Stimulated activated CD4-positive, alpha-beta T cell treated with anti-CD3 and anti-CD28 coated beads, Interleukin-1b, Interleukin-23, amount 100 ng/mL, for 1 hour (primary cell): ENCODE data around the gene NTN4.
"Not testable (repeated sequence)": the region's sequence is repeated elsewhere in the genome, so short reads cannot be mapped to it uniquely, and the experiment has no call there.

Source experiments
- DNase-seq, 2 donors: peaks; one replicate each; pipeline ENCODE4 v3.0.0-alpha.2; 2020; ENCODE audit warnings: low read depth in 2 of 2

Gene NTN4

DNA sequence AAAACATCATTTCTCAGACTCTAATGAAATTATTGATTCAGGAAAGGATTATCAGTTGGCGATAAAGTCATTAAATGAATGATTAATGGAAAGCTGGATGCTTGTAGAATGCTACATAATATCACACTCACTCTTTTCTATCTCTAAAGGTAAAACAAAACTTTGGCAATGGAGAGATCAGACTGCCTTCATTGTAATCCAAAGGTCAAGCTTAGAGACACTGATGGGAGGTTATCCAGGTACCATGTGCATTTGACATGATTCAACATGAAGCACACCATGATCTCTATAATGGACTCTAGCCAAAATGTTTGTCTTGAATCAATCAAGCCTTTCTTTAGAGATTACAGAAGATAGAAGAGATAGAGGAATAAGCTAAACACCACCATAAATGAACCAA is 129.2 kb downstream of the NTN4 start:
- DNase-seq, result no peak

DNA sequence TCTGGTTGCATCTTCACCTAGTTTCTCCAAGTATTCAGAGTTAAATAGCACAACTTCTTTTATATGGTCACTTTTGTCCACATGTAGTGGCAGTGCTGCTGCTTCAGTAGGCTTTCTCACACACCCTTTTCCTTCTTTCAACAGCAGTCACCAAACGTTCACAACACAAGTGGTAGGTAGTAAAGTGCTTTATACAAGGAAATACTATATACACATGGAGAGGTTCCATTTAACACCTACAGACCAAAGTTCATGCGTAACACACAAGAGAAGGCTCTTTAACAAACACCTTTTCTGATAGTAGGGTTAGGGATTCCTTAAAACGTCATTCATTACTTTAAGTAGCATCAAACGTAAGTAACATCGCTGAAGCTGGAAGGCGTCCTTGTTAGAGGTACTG is 132.2 kb downstream of the NTN4 start:
- DNase-seq, result no peak

GRCh38 chr12:95654665-95655064 is 135.9 kb downstream of the NTN4 start:
- not testable (repeated sequence) for DNase-seq

- DNase-seq, result no peak
Observed at GRCh38 chr12:95653771-95654546, 136.6 kb downstream of the NTN4 start.

GRCh38 chr12:95651681-95652080 is 138.9 kb downstream of the NTN4 start:
- DNase-seq, result no peak

DNA sequence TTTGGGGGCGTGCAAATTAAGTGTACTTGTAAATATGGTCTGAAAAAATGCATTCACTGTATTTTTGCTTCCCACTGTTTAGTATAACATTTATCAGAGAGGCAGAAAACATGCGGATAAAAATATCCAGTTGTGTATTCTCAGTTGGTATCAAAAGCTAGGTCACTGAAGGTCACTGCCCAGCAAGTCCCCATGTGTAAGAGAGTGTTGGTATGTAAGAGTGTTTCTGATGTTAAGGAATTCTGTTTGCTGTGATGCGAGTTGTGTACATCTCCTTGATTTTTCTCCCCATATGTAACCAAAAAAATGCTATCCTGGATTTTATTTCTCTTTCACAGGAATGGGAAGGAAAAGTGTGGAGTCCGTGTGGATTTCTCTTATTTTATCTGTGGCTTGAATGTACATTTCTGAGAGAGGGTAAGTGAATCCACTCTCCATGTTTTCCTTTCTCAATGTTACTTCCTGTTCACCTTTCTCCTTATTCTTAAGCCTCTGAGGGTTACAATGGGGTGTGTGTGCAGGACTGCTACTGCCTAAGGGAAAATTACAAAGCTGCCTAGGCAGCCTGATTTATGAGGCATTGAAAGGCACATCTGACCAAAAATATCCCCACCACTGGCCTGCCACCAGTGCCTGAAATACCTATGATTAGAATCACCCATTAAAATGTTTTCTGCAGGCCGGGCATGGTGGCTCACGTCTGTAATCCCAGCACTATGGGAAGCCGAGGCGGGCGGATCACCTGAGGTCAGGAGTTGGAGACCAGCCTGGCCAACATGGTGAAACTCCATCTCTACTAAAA is 141.4 kb downstream of the NTN4 start:
- DNase-seq, result no peak

DNA sequence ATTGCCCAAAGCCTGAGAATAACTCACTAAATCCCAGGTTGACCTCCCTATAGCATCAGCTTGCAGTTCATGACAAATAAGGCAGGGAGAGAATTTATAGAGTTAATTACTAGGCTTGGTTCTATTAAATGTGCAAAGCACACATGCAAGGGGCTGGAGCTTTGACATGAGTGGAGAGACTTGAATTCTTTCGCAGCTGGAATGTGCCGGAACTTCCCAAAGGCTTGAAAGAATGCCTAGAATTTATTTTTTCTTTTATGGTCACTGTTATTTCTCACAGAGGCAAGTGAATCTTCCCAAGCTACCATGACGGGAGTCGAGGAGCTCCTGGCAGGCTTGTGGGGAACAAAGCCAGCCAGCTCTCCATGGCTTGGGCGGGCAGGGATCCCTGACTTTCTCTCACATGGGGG is 143.8 kb downstream of the NTN4 start:
- DNase-seq, result no peak

GRCh38 chr12:95643256-95643655 is 147.3 kb downstream of the NTN4 start:
- DNase-seq, result no peak

- DNase-seq, result no peak
Observed at GRCh38 chr12:95642583-95642982, 148.0 kb downstream of the NTN4 start.

- no peak for DNase-seq
Observed at GRCh38 chr12:95641299-95641952, 149.1 kb downstream of the NTN4 start.

DNA sequence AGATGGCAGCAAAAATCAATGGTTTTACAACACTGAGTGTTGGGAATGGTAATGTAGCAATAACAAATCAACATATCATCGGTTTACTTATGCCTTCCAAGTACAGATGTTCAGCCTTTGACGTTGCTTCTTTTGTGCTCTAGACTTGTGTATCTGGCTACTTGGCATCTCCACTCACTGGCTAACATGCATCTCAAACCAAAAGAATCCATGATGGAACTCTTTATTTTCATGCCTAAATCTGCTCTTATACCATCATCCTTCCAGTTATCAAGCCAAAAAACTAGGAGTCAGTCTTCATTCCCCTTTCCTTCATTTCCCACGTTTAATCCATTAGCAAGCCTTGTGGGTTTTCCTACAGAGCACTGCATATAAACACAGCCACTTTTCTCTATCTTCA is 150.0 kb downstream of the NTN4 start:
- no peak for DNase-seq

- DNase-seq, result no peak
Observed at GRCh38 chr12:95637471-95638155, 153.0 kb downstream of the NTN4 start.

DNA sequence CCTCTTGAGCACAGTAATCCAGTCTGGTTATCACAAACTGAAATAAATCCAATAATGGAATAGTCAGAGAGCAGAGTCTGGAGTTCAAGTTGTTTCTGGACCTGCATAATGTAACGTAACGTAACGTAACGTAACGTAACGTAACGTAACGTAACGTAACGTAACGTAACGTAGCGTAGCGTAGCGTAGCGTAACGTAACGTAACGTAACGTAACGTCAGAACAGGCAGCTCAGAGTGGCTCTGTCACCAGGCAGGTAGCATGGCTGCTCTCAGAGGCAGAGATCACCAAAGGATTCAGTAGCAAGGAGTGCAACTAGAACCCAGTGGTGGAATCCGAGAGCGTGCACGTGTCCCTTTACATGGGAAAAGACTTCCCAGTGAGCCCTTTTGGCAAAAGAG is 153.6 kb downstream of the NTN4 start:
- no peak for DNase-seq

DNA sequence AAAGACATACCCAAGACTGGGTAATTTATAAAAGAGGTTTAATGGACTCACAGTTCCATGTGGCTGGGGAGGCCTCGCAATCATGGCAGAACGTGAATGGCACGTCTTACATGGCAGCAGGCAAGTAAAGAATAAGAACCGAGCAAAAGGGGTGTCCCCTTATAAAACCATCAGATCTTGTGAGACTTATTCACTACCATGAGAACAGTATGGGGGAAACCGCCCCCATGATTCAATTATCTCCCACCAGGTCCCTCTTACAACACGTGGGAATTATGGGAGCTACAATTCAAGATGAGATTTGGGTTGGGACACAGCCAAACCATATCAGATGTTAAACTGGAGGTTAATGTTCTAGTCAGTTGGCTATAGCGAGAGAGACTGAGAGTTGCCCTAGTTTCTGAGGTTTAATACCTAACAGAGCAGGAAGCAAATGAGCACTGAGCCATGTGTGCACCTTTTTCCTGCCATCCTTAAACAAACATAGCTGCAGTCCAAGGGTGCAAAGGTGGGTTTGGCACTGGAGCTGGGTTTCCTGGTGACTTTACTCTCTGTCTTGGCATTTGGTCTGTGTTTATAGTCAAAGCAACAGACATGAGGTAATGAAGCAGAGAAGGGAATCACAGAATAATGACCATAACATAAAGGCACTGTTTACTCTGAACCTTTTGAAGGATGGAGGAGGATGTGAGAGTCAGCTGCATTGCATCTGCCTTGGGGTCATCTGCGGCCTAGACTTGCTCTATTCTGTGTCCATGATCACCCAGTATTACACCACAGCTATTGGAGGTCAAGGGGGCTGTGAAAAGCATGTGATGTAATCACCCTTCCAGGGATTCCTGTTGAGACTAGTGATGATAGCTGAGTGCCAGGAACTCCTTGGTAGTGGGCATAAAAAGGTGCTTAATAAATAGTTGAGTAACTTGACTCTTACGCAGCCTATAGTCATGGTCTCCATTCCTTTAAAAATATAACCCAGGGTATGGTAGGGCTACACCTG is 155.6 kb downstream of the NTN4 start:
- DNase-seq, result no peak

DNA sequence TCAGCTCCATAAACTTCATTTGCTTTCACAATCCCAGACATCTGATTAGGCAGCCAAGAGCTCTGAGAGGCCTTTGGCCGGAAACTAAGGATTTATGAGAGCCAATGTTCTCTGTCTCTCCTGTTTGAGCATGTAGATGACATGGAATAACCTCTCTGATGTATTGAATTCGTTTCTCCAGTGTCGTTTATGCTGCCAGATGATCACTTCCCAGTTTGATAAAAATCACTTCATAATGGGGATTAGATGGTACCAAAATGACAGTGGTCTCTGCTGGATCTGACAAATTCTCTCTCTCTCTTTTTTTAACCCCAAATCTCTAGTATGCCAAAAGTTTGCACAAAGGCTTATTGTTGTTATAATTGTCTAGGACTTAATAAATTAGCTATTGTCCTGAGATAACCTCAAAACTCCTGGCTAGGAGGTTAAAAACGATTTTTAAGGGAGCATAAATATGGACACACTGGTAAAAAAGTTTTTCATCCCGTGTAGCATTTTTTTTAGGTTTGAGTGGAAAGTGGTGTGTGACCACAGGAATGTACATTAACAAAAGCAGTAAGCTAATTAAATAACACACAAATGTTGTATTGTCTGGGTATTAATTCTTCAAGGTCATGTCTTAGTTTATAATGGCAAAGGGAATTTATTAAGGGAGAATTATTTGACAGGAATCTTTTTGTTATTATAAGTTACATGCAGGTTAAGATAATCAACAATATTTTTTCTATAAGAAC is 156.7 kb downstream of the NTN4 start:
- DNase-seq, result no peak

GRCh38 chr12:95633049-95633731 is 157.4 kb downstream of the NTN4 start:
- DNase-seq, result no peak

DNA sequence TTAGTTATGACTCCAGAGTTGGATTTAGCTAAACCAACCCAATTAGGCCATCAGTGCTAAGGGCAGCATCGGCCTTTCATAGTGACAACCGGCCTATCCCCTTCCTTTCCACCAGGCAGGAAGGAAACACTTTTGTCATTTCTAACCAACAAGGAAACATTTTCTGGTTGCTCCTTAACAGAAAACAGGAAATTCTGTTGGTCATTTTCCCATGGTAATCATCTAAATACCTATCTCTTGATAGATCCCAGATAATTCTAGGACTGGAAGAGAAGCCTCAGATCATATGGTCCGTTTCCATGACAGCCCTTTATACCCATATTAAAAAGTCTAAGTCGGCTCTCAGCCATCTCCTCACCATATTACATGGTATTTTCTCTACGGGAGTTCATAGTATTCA is 160.1 kb downstream of the NTN4 start:
- no peak for DNase-seq

DNA sequence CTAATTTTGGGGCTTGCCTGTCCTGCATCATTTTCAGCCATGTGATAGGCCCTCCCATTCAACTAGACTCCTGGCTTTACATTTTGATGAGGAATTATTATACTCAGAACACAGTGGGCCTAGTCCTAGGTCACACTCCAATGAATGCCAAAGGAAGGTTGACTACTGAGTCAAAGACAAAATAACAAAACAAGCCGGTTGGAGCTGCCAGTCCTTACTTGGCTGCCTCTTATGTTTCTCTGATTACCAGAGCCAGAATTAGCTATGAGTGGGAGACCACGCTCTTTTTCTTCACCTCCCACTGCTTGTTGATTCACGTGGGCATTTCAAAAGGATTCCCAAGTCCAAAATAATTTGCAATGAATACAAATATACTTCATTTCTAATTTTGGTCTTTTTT is 161.2 kb downstream of the NTN4 start:
- DNase-seq, result no peak

DNA sequence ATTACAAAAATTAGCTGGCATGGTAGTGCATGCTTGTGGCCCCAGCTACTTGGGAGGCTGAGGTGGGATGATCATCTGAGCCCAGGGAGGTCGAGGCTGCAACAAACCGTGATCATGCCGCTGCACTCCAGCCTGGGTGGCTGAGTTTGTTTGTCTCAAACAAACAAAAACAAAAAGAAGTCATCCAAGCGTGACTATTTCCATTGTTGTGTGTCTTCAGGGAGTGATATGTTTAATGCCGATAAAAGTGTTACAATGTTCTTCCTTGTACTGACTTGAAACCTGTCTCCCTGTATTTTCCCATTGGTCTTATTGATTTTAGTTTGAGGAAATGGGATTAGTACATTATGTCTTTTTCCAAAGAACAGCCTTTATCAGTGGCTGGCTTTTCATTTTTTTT is 163.7 kb downstream of the NTN4 start:
- no peak for DNase-seq

DNA sequence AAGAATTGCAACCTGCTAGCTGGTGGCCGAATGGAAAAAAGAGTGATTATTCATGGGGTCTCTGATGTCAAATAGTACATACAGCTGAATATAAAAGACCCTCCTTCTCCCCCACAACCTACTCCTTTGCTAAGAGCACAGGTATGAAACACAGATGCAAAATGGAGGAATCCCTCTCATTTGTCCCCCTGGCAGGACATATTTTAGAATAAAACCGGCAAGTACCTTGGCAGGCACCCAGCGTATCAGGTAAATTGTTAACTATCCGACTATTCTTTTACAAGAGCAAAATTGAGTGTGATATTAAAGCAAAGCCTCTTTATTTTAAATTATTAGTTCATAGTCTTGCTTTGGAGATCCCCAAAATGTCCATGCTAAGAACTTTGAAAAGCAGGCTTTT is 165.6 kb downstream of the NTN4 start:
- no peak for DNase-seq
